Amniotic epithelial cell (primary cell): Measurements from ENCODE around the gene PCDHAC1.
"Not testable (repeated sequence)": the region's sequence is repeated elsewhere in the genome, so short reads cannot be mapped to it uniquely, and the experiment has no call there.

Experiments
- DNase-seq: peaks from one replicate; pipeline ENCODE4 v3.0.0-alpha.2; 2010; ENCODE audit warnings: low read depth

Gene PCDHAC1, protein sequence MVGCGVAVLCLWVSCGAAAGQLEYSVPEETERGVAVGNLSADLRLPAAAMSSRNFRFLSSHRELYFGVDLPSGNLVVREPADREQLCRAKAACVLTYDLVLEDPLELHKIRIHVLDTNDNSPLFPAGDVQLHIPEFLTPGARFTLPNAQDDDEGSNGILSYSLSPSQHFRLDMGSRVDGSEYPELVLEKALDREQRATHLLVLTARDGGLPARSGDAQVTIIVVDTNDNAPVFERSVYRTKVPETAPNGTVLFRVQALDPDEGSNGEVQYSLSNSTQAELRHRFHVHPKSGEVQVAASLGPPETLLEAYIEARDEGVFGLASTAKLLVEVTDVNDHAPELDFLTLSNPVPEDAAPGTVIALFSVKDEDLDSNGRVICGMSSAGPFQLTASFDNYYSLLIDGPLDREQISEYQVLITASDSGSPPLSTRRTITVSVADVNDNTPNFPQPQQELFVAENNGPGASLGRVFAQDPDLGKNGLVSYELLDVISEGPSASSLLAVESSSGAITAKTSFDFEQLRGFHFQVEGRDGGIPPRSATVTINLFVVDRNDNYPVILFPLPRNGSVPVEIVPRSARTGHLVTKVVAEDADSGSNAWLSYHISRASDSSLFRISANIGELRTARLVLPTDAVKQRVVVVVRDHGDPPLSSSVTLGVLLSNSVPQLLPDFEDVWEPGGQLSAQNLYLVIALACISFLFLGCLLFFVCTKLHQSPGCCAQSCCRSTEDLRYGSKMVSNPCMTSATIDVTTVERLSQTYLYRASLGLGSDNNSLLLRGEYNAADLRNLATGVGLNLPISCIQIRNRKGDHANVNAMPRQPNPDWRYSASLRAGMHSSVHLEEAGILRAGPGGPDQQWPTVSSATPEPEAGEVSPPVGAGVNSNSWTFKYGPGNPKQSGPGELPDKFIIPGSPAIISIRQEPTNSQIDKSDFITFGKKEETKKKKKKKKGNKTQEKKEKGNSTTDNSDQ

DNA sequence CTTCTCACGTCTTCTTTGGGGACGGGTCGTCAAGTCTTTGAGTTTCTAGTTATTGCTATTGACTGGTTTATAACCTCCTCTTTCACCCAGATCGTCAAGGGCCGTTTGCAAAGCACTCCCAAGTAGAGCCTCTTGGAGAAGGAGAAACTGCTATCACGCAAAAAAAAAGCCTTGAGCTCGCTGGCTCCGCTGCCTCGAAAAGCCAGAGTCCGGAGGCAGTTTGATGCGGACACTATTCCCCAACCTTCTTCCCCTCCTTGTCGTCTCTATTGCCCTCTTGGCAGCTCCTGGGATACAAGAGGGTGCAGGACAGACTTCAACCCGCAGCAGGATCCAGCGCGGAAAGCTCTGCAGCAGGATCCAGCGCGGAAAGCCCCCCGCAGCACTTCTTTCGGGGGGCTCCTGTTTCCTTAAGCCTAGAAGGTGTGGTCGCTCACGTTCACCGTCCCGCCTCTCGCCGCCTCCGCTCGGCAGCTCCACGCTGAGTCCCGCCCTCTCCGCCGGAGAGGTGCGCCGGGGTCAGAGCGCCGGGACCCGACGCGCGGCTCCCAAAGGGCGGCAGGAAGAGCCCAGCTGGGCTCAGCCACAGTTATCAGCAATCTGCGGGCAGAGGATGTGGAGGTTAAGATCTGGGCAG lies at the start of gene PCDHAC1:
Gene PCDHAC1, plus strand, starts transcription at position 494 of the 637 bp plus-strand sequence. CDS start 594 bp downstream, outside the sequence.
- no peak for DNase-seq

DNA sequence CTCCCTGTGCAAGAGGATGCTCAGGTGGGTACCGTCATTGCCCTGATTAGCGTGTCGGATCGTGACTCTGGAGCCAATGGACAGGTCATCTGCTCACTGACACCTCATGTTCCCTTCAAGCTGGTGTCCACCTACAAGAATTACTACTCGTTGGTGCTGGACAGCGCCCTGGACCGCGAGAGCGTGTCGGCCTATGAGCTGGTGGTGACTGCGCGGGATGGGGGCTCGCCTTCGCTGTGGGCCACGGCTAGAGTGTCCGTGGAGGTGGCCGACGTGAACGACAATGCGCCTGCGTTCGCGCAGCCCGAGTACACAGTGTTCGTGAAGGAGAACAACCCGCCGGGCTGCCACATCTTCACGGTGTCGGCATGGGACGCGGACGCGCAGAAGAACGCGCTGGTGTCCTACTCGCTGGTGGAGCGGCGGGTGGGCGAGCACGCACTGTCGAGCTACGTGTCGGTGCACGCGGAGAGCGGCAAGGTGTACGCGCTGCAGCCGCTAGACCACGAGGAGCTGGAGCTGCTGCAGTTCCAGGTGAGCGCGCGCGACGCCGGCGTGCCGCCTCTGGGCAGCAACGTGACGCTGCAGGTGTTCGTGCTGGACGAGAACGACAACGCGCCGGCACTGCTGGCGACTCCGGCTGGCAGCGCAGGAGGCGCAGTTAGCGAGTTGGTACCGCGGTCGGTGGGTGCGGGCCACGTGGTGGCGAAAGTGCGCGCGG lies 49.4 kb upstream of the PCDHAC1 start:
- DNase-seq: not testable (repeated sequence)

DNA sequence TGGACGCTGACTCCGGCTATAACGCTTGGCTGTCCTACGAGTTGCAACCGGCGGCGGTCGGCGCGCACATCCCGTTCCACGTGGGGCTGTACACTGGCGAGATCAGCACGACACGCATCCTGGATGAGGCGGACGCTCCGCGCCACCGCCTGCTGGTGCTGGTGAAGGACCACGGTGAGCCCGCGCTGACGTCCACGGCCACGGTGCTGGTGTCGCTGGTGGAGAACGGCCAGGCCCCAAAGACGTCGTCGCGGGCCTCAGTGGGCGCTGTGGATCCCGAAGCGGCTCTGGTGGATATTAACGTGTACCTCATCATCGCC lies 48.9 kb upstream of the PCDHAC1 start:
- DNase-seq: no peak

DNA sequence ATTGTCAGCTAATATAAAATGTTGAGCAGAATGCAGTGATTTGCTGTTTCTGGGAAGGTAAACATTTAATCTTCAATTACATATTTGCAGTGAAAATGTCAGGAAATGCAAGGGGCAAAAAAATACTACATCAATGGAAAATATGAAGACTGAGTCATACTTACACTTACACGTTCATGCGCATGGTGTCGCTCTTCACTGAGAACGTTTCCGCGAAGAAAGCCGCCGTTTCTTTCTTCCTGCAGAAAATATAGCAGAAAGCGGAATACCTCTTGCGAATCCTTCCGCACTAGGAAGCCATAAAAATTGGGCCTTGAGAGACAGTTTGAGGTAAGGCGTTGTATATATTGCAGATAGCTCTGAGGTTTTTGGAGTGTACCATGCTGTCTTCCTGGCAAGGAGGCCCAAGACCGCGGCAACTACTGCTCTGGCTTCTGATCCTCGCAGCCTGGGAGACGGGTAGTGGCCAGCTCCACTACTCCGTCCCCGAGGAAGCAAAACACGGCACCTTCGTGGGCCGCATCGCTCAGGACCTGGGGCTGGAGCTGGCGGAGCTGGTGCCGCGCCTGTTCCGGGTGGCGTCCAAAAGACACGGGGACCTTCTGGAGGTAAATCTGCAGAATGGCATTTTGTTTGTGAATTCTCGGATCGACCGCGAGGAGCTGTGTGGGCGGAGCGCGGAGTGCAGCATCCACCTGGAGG lies 44.1 kb upstream of the PCDHAC1 start, which contains the start of gene PCDHA13:
Gene PCDHA13, plus strand, starts transcription at position 236 of the 702 bp plus-strand sequence. Its CDS starts 145 bp downstream, at position 381.
- DNase-seq: no peak

DNA sequence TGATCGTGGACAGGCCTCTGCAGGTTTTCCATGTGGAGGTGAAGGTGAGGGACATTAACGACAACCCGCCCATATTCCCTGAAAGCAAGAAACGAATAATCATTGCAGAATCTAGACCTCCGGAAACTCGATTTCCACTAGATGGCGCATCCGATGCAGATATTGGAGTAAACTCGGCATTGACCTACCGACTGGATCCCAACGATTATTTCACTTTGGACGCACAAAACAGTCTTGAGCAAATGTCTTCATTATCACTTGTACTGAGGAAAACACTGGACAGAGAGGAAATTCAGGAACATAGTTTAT lies 43.6 kb upstream of the PCDHAC1 start:
- no peak for DNase-seq

DNA sequence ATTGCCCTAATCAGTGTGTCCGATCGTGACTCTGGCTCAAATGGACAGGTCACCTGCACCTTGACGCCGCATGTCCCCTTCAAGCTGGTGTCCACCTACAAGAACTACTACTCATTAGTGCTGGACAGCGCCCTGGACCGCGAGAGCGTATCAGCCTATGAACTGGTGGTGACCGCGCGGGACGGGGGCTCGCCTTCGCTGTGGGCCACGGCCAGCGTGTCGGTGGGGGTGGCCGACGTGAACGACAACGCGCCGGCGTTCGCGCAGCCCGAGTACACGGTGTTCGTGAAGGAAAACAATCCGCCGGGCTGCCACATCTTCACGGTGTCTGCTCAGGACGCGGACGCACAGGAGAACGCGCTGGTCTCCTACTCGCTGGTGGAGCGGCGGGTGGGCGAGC lies 42.7 kb upstream of the PCDHAC1 start:
- no peak for DNase-seq

DNA sequence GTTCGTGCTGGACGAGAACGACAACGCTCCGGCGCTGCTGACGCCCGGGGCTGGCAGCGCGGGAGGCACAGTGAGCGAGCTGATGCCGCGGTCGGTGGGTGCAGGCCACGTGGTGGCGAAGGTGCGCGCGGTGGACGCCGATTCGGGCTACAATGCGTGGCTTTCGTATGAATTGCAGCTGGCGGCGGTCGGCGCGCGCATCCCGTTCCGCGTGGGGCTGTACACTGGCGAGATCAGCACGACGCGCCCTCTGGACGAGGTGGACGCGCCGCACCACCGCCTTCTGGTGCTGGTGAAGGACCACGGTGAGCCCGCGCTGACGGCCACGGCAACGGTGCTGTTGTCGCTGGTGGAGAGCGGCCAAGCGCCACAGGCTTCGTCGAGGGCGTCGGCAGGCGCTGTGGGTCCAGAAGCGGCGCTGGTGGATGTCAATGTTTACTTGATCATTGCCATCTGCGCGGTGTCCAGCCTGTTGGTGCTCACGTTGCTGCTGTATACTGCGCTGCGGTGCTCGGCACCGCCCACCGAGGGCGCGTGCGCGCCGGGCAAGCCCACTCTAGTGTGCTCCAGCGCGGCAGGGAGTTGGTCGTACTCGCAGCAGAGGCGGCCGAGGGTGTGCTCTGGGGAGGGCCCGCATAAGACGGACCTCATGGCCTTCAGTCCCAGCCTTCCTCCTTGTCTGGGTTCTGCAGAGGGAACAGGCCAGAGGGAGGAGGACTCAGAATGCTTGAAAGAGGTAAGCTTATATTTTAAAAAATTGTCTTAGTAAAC lies 42.0 kb upstream of the PCDHAC1 start:
- DNase-seq: no peak

DNA sequence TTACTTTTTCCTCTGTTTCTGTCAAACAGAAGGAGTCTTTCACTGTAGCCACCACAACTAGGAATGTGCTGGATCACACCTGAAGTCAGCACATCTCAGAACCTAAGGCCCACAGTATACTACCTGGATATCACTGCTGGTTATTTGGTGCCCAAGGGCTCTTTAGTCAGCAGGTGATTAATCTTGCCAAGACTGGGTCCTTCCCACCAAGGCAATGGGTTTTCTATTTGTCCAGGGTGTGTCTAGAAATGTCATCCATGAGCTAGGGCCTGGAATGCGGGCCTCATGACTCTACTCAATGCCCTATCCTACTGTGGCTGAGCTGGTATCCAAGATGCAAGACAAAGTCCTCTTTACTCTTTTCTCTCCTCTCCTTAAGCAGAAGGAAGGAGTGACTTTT lies 9.8 kb upstream of the PCDHAC1 start:
- no peak for DNase-seq

DNA sequence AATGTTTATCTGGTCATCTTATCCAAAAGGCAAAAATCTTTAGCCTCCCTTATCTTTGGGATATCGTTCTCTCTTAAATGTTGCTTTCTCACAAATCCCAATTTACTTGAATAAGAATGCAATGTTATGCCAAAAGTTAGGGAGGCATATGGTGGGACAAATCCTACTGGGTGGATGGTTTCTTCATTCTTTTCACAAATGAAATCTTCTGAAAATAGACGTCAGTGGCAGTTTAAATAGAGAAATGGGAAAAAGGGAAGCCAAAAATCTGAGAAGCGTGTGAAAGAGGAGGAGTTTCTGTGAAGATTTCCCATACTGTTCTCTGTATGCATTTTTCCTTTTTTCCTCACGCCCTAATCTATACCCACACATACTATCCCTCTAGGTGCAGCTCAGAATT lies 2.5 kb upstream of the PCDHAC1 start:
- DNase-seq: no peak

DNA sequence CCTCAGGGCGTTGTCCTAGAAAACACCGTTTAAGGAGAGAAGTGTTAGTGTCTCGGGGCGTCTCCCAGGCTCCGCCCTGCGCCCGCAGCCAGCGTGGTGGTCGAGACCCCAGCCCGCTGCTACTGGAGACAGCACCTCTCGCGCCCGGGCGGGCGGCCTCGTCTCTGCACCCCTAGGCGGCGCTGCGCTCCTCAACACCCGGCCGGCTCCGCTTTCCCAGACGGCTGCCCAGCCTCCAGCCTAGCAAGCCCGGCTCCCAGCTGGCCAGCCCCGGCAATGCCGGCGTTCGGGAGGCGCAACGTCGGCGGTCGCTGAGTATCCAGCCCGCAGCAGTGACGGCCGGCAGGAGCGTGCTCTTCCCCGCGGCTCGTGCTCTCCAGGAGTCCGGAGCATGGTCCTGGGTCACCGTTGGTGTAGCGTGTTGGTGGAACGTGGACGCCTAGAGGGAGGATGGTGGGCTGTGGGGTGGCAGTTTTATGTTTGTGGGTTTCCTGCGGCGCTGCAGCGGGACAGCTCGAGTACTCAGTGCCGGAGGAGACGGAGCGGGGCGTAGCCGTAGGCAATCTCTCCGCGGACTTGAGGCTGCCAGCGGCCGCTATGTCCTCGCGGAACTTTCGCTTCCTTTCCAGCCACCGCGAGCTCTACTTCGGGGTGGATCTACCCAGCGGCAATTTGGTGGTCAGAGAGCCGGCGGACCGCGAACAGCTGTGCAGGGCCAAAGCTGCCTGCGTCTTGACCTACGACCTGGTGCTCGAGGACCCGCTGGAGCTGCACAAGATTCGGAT lies 536 bp downstream of the PCDHAC1 start:
- peak; percentile 10 for DNase-seq

DNA sequence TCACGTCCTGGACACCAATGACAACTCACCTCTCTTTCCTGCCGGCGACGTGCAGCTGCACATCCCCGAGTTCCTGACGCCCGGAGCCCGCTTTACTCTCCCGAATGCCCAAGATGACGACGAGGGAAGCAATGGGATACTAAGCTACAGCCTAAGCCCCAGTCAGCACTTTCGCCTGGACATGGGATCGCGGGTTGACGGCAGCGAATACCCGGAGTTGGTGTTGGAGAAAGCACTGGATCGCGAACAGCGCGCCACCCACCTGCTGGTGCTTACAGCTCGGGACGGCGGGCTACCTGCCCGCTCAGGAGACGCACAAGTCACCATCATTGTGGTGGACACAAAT lies 1.1 kb downstream of the PCDHAC1 start:
- no peak for DNase-seq

DNA sequence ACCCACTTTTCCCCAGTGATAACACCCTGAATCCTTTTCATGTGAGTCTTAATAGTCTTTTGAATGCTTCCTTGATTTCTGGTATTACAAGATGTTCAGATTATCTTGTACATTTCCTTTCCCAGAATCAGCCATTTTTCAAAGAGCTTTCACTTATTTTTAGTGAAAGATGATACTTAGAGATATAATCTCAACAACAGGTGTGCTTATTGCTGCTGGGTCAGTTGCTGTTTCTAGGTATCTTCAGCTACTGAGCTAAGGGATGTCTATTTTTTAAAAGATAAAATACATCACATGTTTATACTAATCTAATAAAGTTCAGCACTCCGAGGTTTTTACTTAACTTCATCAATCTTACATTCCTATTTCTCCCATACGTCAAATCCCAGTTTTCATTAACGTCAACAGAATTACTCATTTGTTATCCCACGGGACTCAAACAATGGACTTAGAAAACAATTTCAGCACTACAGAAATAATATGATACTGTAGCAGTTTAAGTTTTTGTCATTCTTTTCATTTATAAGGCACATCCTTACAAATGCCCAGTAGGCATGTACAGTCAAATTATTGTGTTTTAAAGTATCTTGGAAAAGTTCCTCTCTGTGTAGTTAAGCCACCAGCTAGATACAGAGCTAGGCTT lies 9.0 kb downstream of the PCDHAC1 start:
- DNase-seq: no peak

DNA sequence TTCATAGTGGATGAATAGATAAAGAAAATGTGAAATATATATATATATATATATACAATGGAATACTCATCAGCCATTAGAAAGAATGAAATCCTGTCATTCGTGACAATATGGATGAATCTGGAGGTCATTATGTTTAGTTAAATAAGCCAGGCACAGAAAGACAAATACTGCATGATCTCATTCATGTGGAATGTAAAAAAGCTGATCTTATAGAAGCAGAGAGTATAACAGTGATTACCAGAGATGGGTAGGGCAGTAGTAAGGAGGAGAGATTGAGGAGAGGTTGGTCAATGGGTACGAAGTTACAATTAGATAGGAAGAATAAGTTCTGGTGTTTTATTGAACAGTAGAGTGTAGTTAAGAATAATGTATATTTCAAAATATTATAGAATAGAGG lies 20.5 kb downstream of the PCDHAC1 start:
- DNase-seq: no peak

DNA sequence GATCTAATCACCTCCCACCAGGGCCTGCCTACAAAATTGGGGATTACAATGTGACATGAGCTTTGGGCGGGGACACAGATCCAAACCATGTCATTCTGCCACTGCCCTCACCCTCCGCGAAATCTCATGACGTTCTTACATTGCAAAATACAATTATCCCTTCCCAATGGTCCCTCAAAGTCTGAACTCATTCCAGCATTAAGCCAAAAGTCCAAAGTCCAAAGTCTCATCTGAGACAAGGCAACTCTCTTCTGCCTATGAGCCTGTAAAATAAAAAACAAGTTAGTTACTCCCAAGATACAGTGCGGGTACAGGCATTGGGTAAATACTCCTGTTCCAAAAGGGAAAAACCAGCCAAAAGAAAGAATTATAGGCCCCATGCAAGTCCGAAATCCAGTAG lies 25.5 kb downstream of the PCDHAC1 start:
- no peak for DNase-seq

DNA sequence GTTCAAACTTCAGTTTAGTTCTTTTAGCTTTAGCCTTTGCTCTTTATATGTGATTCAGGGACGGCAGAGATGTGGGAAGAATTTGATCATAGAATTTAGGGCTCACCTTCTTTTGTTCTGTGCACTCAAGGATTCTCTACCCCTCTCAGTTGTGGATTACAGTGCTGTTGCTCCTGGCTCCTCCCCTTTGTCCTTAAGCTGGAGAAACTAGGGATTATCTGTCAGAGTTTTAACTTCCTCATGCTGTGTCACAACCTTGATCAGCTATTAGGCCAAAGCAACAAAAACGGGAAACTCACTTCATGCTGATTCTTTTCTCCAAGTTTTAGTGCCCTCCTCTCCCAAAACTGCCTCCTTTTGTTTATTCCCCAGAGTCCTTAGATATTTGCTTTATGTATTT lies 27.1 kb downstream of the PCDHAC1 start:
- no peak for DNase-seq

DNA sequence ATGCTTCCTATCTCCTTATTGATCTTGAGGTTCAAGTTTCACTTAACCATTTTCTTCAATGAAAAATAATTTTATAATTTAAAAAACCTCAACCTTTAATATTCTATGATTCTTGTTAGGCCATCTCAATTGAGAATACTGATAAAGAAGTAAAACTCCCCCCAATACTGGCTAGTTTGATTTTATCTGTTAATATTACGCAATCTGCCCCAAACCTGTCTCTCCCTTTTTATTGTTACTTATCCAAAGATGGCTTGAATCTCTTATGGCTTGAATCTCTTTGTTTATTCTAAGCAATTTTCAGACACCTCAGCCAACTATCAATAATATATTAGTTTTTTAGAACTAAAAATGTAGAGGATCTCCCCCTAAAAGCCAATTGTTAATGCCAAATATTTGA lies 36.1 kb downstream of the PCDHAC1 start:
- DNase-seq: no peak

DNA sequence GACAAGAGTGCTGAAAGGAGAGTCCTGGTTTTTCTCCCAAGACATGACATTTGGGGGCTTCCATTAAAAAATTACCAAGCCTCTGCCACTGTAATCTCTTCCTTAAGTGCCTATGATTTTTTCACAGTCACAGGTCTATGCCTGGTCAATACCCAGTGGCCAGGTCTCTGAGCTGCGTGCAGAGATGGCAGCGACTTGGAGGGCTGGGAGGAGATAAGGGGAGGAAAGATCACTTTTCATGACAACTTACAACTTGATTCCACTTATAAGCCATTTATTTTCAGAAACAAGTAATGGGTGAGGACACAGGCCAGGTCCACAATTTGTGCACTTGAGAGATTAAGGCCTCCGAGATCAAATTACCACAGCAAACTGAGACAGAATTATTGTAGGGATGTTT lies 38.3 kb downstream of the PCDHAC1 start:
- no peak for DNase-seq

DNA sequence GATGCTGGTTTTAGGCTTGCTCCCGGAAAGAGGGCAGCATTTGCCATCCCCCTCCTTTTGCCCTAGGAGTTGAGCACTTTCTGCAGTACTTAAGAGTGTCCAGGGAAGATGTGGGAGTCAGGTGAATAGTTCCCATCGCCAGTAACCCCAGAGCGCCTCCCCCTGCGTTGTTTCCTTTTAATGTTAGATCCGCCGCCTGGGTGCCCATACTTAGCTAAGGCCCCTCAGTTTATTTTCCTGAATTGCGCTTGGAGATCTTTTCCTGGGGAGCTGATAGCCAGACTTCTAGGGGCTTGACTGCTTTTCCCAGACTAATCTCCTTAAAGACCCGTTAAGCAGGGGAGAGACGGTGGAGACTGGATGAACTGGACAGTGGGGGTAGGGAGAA lies 39.8 kb downstream of the PCDHAC1 start:
- no peak for DNase-seq
